IMR-90 (cell line): Measurements from ENCODE around the gene HEYL.

Experiments used
- BHLHE40 ChIP-seq: fragments of 150-350 bp; IDR thresholded peaks from 2 replicates; pipeline ENCODE4 v1.6.1; 2016; ENCODE audit warnings: mild to moderate bottlenecking, low read depth, low read length
- CEBPB ChIP-seq: IDR thresholded peaks from 2 replicates; pipeline ENCODE4 v1.6.1; 2012; ENCODE audit warnings: low read depth, low read length, improper control_type of control experiment
- CHD1 ChIP-seq: IDR thresholded peaks from 2 replicates; pipeline ENCODE4 v1.6.1; 2012; ENCODE audit warnings: low read depth, low read length, improper control_type of control experiment
- ELK1 ChIP-seq: fragments of 150-350 bp; IDR thresholded peaks from 2 replicates; pipeline ENCODE4 v1.6.1; 2016; ENCODE audit warnings: low read depth, mild to moderate bottlenecking, low read length, moderate library complexity, borderline replicate concordance
- FOS ChIP-seq: fragments of 150-350 bp; IDR thresholded peaks from 2 replicates; pipeline ENCODE4 v1.6.1; 2016; ENCODE audit warnings: low read depth, low read length
- MAFK ChIP-seq: IDR thresholded peaks from 2 replicates; pipeline ENCODE4 v1.6.1; 2012; ENCODE audit warnings: low read depth, low read length, improper control_type of control experiment
- POLR2A ChIP-seq: IDR thresholded peaks from 2 replicates; pipeline ENCODE4 v1.6.1; 2012; ENCODE audit warnings: mild to moderate bottlenecking, low read depth, low read length
- RAD21 ChIP-seq: IDR thresholded peaks from 2 replicates; pipeline ENCODE4 v1.6.1; 2012; ENCODE audit warnings: low read length, improper control_type of control experiment
- RCOR1 ChIP-seq: IDR thresholded peaks from 2 replicates; pipeline ENCODE4 v1.6.1; 2012; ENCODE audit warnings: mild to moderate bottlenecking, low read length, improper control_type of control experiment; ENCODE audit not compliant: insufficient replicate concordance
- RFX5 ChIP-seq: IDR thresholded peaks from 2 replicates; pipeline ENCODE4 v1.8.0; 2012; ENCODE audit warnings: low read depth, mild to moderate bottlenecking, low read length, moderate library complexity
- SMC3 ChIP-seq: fragments of 150-350 bp; IDR thresholded peaks from 2 replicates; pipeline ENCODE4 v1.6.1; 2016; ENCODE audit warnings: low read depth, mild to moderate bottlenecking, antibody characterized with exemption, low read length, moderate library complexity
- TF ChIP-seq, protein P1 (sequence below): conservative IDR thresholded peaks from 2 replicates; pipeline ENCODE4 v1.5.1; 2012; ENCODE audit warnings: mild to moderate bottlenecking, low read depth, low read length, improper control_type of control experiment
- TF ChIP-seq, protein P2 (sequence below): fragments of 150-350 bp; IDR thresholded peaks from 2 replicates; pipeline ENCODE4 v1.6.1; 2017; ENCODE audit warnings: mild to moderate bottlenecking, antibody characterized with exemption, low read length, low read depth

- TF ChIP-seq POLR2A = no peak
- TF ChIP-seq, protein P1, sequence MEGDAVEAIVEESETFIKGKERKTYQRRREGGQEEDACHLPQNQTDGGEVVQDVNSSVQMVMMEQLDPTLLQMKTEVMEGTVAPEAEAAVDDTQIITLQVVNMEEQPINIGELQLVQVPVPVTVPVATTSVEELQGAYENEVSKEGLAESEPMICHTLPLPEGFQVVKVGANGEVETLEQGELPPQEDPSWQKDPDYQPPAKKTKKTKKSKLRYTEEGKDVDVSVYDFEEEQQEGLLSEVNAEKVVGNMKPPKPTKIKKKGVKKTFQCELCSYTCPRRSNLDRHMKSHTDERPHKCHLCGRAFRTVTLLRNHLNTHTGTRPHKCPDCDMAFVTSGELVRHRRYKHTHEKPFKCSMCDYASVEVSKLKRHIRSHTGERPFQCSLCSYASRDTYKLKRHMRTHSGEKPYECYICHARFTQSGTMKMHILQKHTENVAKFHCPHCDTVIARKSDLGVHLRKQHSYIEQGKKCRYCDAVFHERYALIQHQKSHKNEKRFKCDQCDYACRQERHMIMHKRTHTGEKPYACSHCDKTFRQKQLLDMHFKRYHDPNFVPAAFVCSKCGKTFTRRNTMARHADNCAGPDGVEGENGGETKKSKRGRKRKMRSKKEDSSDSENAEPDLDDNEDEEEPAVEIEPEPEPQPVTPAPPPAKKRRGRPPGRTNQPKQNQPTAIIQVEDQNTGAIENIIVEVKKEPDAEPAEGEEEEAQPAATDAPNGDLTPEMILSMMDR = no peak
- no peak for TF ChIP-seq RCOR1
- TF ChIP-seq CHD1 = no peak
- TF ChIP-seq RAD21 = no peak
- TF ChIP-seq, protein P2, sequence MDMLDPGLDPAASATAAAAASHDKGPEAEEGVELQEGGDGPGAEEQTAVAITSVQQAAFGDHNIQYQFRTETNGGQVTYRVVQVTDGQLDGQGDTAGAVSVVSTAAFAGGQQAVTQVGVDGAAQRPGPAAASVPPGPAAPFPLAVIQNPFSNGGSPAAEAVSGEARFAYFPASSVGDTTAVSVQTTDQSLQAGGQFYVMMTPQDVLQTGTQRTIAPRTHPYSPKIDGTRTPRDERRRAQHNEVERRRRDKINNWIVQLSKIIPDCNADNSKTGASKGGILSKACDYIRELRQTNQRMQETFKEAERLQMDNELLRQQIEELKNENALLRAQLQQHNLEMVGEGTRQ = no peak
- no peak for TF ChIP-seq CEBPB
- TF ChIP-seq BHLHE40 = no peak
- no peak for TF ChIP-seq ELK1
- no peak for TF ChIP-seq FOS
- no peak for TF ChIP-seq MAFK
- TF ChIP-seq RFX5 = no peak
- TF ChIP-seq SMC3 = no peak
Observed at GRCh38 chr1:39688706-39689105, 49.3 kb upstream of the HEYL start.
